ENCODE measurements around the gene ZNF502. TPM values are rescaled to one million over a fixed set of nuclear protein-coding genes. Genes with fewer than 3 reads are reported as not detected.

The ZNF502 gene
- total and polyA plus RNA-seq, 2 of the 13 experiments (the other 11 are each of a cell fraction or from before 2014, with no cell fraction given): not detected

DNA sequence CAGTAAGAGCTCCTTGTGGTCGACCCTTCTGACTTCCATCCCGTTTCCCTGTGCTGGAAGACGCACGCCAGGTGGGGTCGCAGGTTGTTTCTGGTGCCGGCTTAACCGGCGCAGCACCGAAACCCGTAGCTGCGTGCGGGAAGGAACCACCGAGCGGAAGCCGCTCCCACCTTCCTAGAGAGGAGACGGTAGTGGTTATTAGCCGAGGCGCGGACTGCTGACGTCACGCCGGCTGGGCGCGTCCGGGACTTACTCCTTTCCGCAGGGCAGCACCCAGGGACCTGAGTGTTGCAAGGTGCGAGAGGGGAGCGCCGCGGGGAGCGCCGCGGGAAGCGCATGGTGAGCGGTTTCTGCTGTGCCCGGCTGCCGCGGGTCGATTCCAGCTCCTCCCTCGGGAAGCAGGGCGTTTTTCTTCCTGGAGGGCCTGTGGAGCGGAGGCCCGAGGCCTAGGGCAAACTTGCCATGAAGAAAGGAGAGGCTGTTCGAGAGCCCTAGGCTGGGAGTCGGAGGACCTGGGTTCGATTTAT, 17.0 kb downstream of the ZNF502 start, which contains the start of gene ZNF501 (continued):
- TF ChIP-seq, protein P1, sequence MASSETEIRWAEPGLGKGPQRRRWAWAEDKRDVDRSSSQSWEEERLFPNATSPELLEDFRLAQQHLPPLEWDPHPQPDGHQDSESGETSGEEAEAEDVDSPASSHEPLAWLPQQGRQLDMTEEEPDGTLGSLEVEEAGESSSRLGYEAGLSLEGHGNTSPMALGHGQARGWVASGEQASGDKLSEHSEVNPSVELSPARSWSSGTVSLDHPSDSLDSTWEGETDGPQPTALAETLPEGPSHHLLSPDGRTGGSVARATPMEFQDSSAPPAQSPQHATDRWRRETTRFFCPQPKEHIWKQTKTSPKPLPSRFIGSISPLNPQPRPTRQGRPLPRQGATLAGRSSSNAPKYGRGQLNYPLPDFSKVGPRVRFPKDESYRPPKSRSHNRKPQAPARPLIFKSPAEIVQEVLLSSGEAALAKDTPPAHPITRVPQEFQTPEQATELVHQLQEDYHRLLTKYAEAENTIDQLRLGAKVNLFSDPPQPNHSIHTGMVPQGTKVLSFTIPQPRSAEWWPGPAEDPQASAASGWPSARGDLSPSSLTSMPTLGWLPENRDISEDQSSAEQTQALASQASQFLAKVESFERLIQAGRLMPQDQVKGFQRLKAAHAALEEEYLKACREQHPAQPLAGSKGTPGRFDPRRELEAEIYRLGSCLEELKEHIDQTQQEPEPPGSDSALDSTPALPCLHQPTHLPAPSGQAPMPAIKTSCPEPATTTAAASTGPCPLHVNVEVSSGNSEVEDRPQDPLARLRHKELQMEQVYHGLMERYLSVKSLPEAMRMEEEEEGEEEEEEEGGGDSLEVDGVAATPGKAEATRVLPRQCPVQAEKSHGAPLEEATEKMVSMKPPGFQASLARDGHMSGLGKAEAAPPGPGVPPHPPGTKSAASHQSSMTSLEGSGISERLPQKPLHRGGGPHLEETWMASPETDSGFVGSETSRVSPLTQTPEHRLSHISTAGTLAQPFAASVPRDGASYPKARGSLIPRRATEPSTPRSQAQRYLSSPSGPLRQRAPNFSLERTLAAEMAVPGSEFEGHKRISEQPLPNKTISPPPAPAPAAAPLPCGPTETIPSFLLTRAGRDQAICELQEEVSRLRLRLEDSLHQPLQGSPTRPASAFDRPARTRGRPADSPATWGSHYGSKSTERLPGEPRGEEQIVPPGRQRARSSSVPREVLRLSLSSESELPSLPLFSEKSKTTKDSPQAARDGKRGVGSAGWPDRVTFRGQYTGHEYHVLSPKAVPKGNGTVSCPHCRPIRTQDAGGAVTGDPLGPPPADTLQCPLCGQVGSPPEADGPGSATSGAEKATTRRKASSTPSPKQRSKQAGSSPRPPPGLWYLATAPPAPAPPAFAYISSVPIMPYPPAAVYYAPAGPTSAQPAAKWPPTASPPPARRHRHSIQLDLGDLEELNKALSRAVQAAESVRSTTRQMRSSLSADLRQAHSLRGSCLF (CRISPR knock-in tag; IDR thresholded peaks at IDR 0.05; ENCODE audit: borderline replicate concordance): no peak
- TF ChIP-seq ARNT (IDR thresholded peaks at IDR 0.05): no peak
- no peak for TF ChIP-seq ZNF234 (CRISPR knock-in tag; conservative IDR thresholded peaks at IDR 0.05)
- no peak for TF ChIP-seq ZNF704 (CRISPR knock-in tag; IDR thresholded peaks at IDR 0.05; ENCODE audit: borderline replicate concordance)
- TF ChIP-seq PITX1 (CRISPR knock-in tag; IDR thresholded peaks at IDR 0.05): peak; percentile 90
- no peak for TF ChIP-seq ZNF18 (CRISPR knock-in tag; IDR thresholded peaks at IDR 0.05; ENCODE audit: insufficient replicate concordance)
- no peak for TF ChIP-seq MTA3 (CRISPR knock-in tag; IDR thresholded peaks at IDR 0.05)
- TF ChIP-seq TEAD3 (CRISPR knock-in tag; optimal IDR thresholded peaks at IDR 0.05; ENCODE audit: borderline replicate concordance): peak; percentile 60
- TF ChIP-seq TFDP1 (CRISPR knock-in tag; IDR thresholded peaks at IDR 0.05; ENCODE audit: borderline replicate concordance): peak; percentile 93
- TF ChIP-seq MIXL1 (CRISPR knock-in tag; IDR thresholded peaks at IDR 0.05): peak; percentile 94; the same call in 1 of the 2 replicates
- no peak for TF ChIP-seq TRIM24 (CRISPR knock-in tag; IDR thresholded peaks at IDR 0.05)
- 0 out of 2 replicates have a peak, but pooled peaks have one; percentile 42 for TF ChIP-seq MAZ (IDR thresholded peaks at IDR 0.05; ENCODE audit: borderline replicate concordance, low read depth, low read length)
- peak; percentile 41; the same call in 1 of the 2 replicates for TF ChIP-seq MAZ (CRISPR knock-in tag; IDR thresholded peaks at IDR 0.05; ENCODE audit: low read depth)
- no peak for TF ChIP-seq KLF11 (CRISPR knock-in tag; IDR thresholded peaks at IDR 0.05)
- peak; percentile 61; the same call in 1 of the 2 replicates for TF ChIP-seq ARNT2 (CRISPR knock-in tag; IDR thresholded peaks at IDR 0.05; ENCODE audit: low read depth)
- TF ChIP-seq ATM (IDR thresholded peaks at IDR 0.05; ENCODE audit: borderline replicate concordance): no peak
- TF ChIP-seq ZBED4 (CRISPR knock-in tag; IDR thresholded peaks at IDR 0.05; ENCODE audit: borderline replicate concordance): peak; percentile 42; the same call in 1 of the 2 replicates

Data from HepG2 (cell line).